ENCODE data around the gene C16orf78. TPM values are rescaled to one million over a fixed set of nuclear protein-coding genes. Genes with fewer than 3 reads are reported as not detected.

The C16orf78 gene
- total RNA-seq, 2 donors from 2014 or later, result not detected

- intact Hi-C loops (cut with DNase I), result no loop called here
- no peak for DNase-seq
- no peak overlapping the region for H3K27ac ChIP-seq
- H3K27me3 ChIP-seq, result no peaks in the 10 kb centered on the region
- no peaks in the 10 kb centered on the region for H3K36me3 ChIP-seq
- no peak overlapping the region for H3K9ac ChIP-seq (ENCODE audit: low read depth in 2 of 2, low read length in 2 of 2)
- TF ChIP-seq CTCF (IDR thresholded peaks at IDR 0.05), result no peak
- H3K9me3 ChIP-seq, result no peaks in the 10 kb centered on the region
- H3K4me1 ChIP-seq, result no peaks in the 10 kb centered on the region
- no peak overlapping the region for H3K4me3 ChIP-seq
Measured at GRCh38 chr16:49338611-49339265, 34.9 kb upstream of the C16orf78 start.

GRCh38 chr16:49340466-49340865 is 33.1 kb upstream of the C16orf78 start:
- no peak for TF ChIP-seq CTCF (IDR thresholded peaks at IDR 0.05)
- intact Hi-C loops (cut with DNase I), result loop anchor here (10.0 kb wide), 1 partner anchor 286 kb away; no protein-coding TSS in a partner anchor
- no peaks in the 10 kb centered on the region for H3K9me3 ChIP-seq

DNA sequence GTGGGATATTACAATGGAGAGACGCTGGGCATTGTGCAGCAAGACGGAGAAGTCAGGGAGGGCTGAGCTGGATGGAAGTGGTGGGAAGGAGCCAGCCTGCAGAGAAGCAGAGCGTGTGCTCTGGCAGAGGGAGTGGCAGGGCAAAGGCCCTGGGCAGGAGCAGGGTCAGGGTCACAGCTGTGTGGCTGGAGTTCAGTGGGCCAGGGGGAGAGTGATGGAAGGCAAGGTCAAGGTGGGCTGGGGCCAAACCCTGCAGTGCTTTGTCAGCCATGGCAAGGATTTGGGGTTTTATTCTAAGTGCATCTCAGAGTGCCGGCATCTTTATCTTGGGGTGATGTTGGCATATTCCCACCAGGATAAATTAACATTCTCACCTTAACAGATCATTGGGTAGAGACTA is 31.9 kb upstream of the C16orf78 start:
- no peaks in the 10 kb centered on the region for H3K27me3 ChIP-seq
- no peak overlapping the region for H3K9ac ChIP-seq (ENCODE audit: low read depth in 2 of 2, low read length in 2 of 2)
- intact Hi-C loops (cut with DNase I), result loop anchor here (10.0 kb wide), 1 partner anchor 287 kb away; no protein-coding TSS in a partner anchor

More at GRCh38 chr16:49340466-49340865, 33.1 kb upstream of the C16orf78 start:
- Histone ChIP-seq H3K27ac (no peak overlapping the region), H3K4me3 (no peak overlapping the region), H3K27me3 (no peaks in the 10 kb centered on the region), H3K9ac (ENCODE audit: low read depth in 2 of 2, low read length in 2 of 2) (no peak overlapping the region), H3K36me3 (no peaks in the 10 kb centered on the region), H3K4me1 (no peaks in the 10 kb centered on the region)
- no peak for DNase-seq

GRCh38 chr16:49342336-49343265 is 31.0 kb upstream of the C16orf78 start:
- Histone ChIP-seq H3K27ac (no peak overlapping the region), H3K36me3 (no peaks in the 10 kb centered on the region), H3K9me3 (no peaks in the 10 kb centered on the region), H3K27me3 (no peaks in the 10 kb centered on the region), H3K4me1 (no peaks in the 10 kb centered on the region), H3K4me3 (no peak overlapping the region), H3K9ac (ENCODE audit: low read depth in 2 of 2, low read length in 2 of 2) (no peak overlapping the region)
- intact Hi-C loops (cut with DNase I), result loop anchor here (10.0 kb wide), 1 partner anchor 288 kb away; no protein-coding TSS in a partner anchor
- DNase-seq, result no peak
- no peak for TF ChIP-seq CTCF (IDR thresholded peaks at IDR 0.05)

More for the DNA sequence above, 31.9 kb upstream of the C16orf78 start:
- Histone ChIP-seq H3K36me3 (no peaks in the 10 kb centered on the region), H3K4me1 (no peaks in the 10 kb centered on the region), H3K27ac (no peak overlapping the region), H3K9me3 (no peaks in the 10 kb centered on the region), H3K4me3 (no peak overlapping the region)
- no peak for DNase-seq
- no peak for TF ChIP-seq CTCF (IDR thresholded peaks at IDR 0.05)

GRCh38 chr16:49343291-49343690 is 30.3 kb upstream of the C16orf78 start:
- H3K9me3 ChIP-seq, result no peaks in the 10 kb centered on the region
- intact Hi-C loops (cut with DNase I), result loop anchor here (10.0 kb wide), 1 partner anchor 288 kb away; no protein-coding TSS in a partner anchor
- DNase-seq, result no peak
- H3K27ac ChIP-seq, result no peak overlapping the region
- H3K36me3 ChIP-seq, result no peaks in the 10 kb centered on the region
- no peak overlapping the region for H3K4me3 ChIP-seq
- TF ChIP-seq CTCF (IDR thresholded peaks at IDR 0.05), result no peak
- H3K9ac ChIP-seq (ENCODE audit: low read depth in 2 of 2, low read length in 2 of 2), result no peak overlapping the region
- H3K4me1 ChIP-seq, result no peaks in the 10 kb centered on the region
- H3K27me3 ChIP-seq, result no peaks in the 10 kb centered on the region

Measured in colonic mucosa (tissue), 4 donors.